HEK293T (cell line): ENCODE measurements around the gene SMPX.

Source experiments
- BHLHE40 ChIP-seq: fragments of 450-650 bp; IDR thresholded peaks from 2 replicates; pipeline ENCODE4 v1.6.1; 2016; ENCODE audit warnings: mild to moderate bottlenecking, moderate library complexity, borderline replicate concordance
- CTBP1 ChIP-seq: fragments of 450-650 bp; IDR thresholded peaks from 2 replicates; pipeline ENCODE4 v1.6.1; 2016; ENCODE audit warnings: borderline replicate concordance
- FOXA1 ChIP-seq: fragments of 450-650 bp; IDR thresholded peaks from 2 replicates; pipeline ENCODE4 v1.6.1; 2016; ENCODE audit warnings: mild to moderate bottlenecking
- FOXK2 ChIP-seq: fragments of 450-650 bp; IDR thresholded peaks from 2 replicates; pipeline ENCODE4 v1.6.1; 2016; ENCODE audit warnings: mild to moderate bottlenecking
- FOXM1 ChIP-seq: fragments of 450-650 bp; IDR thresholded peaks from 2 replicates; pipeline ENCODE4 v1.6.1; 2017; ENCODE audit warnings: mild to moderate bottlenecking, borderline replicate concordance
- HDGF ChIP-seq: fragments of 450-650 bp; IDR thresholded peaks from 2 replicates; pipeline ENCODE4 v1.6.1; 2017; ENCODE audit warnings: antibody characterized with exemption, borderline replicate concordance
- LEF1 ChIP-seq: fragments of 450-650 bp; IDR thresholded peaks from 2 replicates; pipeline ENCODE4 v1.6.1; 2017; ENCODE audit warnings: mild to moderate bottlenecking, borderline replicate concordance
- NFRKB ChIP-seq: fragments of 450-650 bp; IDR thresholded peaks from 2 replicates; pipeline ENCODE4 v1.6.1; 2016; ENCODE audit warnings: mild to moderate bottlenecking, moderate library complexity
- SP1 ChIP-seq: fragments of 450-650 bp; IDR thresholded peaks from 2 replicates; pipeline ENCODE4 v1.6.1; 2017
- SUZ12 ChIP-seq: fragments of 450-650 bp; IDR thresholded peaks from 2 replicates; pipeline ENCODE4 v1.6.1; 2016; ENCODE audit warnings: mild to moderate bottlenecking
- TARDBP ChIP-seq: fragments of 450-650 bp; IDR thresholded peaks from 2 replicates; pipeline ENCODE4 v1.6.1; 2016
- TF ChIP-seq, protein P1 (sequence below): fragments of 450-650 bp; IDR thresholded peaks from 2 replicates; pipeline ENCODE4 v1.6.1; 2016

DNA sequence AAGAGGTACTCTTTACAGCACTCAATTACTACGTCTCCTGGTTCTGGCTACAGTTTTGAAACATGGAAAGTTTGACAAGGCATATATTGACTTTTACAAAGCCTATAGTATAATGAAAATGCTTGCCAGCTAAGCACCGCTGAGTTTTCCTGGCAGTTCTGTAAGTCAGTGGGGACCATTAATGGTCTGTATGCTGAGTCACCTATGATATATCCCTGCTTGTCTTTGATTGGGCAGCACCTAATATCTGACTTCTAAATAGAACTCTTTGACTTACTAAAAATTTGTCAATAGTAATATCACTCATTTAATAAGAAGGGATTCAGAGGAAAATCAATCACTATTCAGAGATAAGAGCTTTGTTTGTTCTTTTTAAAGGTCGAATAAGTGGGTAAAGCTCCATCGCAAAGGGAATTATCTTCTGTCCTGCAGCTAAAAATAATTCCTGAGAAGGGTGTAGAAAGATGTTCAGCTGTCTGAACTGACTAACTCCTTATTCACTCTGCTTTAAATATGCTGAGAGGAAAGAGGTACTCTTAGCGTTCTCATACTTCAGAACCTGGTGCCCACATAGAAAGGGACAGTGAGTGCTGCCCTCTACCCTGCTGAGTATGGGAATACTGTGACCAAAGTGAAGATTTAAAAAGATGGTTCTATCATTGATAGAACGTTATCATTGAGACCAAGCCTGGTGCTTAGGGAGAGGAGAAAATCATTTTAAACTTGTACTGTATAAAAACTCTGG is 959 bp downstream of the SMPX start:
- TF ChIP-seq LEF1 = no peak
- no peak for TF ChIP-seq SUZ12
- no peak for TF ChIP-seq FOXA1
- TF ChIP-seq HDGF = no peak
- TF ChIP-seq TARDBP = no peak
- no peak for TF ChIP-seq NFRKB
- no peak for TF ChIP-seq BHLHE40
- TF ChIP-seq FOXK2 = no peak
- no peak for TF ChIP-seq FOXM1
- TF ChIP-seq SP1 = no peak
- no peak for TF ChIP-seq CTBP1
- TF ChIP-seq, protein P1, sequence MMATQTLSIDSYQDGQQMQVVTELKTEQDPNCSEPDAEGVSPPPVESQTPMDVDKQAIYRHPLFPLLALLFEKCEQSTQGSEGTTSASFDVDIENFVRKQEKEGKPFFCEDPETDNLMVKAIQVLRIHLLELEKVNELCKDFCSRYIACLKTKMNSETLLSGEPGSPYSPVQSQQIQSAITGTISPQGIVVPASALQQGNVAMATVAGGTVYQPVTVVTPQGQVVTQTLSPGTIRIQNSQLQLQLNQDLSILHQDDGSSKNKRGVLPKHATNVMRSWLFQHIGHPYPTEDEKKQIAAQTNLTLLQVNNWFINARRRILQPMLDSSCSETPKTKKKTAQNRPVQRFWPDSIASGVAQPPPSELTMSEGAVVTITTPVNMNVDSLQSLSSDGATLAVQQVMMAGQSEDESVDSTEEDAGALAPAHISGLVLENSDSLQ = no peak
